ENCODE data around the gene REPS1. TPM values are rescaled to one million over a fixed set of nuclear protein-coding genes. Genes with fewer than 3 reads are reported as not detected.

Gene REPS1
- total and polyA plus RNA-seq, 2 of the 13 experiments (the other 11 are each of a cell fraction or from before 2014, with no cell fraction given), result 36.4 to 38.3 TPM

GRCh38 chr6:138986578-138986977 is 1.5 kb downstream of the REPS1 start:
- WGBS (ENCODE audit: low lambda C conversion rate), result 2% methylated on average over 3 of the region's 3 CpGs
- intact Hi-C loops (cut with micrococcal nuclease; ENCODE audit: unreplicated experiment), result loop anchor here (5.0 kb wide), 2 partner anchors 39 to 121 kb away; no protein-coding TSS in a partner anchor
- H3K36me3 ChIP-seq (replicated peaks in 1 of 2; ENCODE audit: control insufficient read depth in 1 of 2, insufficient read depth in 2 of 2, low read length in 2 of 2), result no peaks in the 10 kb centered on the region
- DNase-seq (ENCODE audit: low spot score) (peak; percentile 27), FAIRE-seq (no peak), ATAC-seq (peak; percentile 7; the same call in 2 of the 3 replicates)
- H4K20me1 ChIP-seq (ENCODE audit: insufficient read depth, low read length), result peaks cover 16% of the 10 kb centered on the region
- H3K27me3 ChIP-seq (ENCODE audit: control insufficient read depth in 1 of 2, insufficient read depth in 2 of 2, low read length in 2 of 2), result peaks cover 0 to 8% of the 10 kb centered on the region in 2 experiments; a peak in 2 of 5 replicates
- H3K27ac ChIP-seq (ENCODE audit: extremely low read length, insufficient read depth, low read length), result peak overlapping the region; percentile 82
- peak overlapping the region; percentile 93 for H3K9ac ChIP-seq (ENCODE audit: insufficient read depth, low read depth, low read length)
- peak overlapping the region; percentile 78 to 98 (median 94); a peak in 5 of 6 replicates for H3K4me3 ChIP-seq (replicated peaks in 1 of 3; ENCODE audit: insufficient read depth in 1 of 3, low read depth in 2 of 3, low read length in 3 of 3)
- in situ Hi-C loops (cut with HindIII; ENCODE audit: extremely low pct_ligation_motif_present, low pct_unique_long_range_greater_than_20kb), result loop anchor here (5.0 kb wide), 1 partner anchor 169 kb away; no protein-coding TSS in a partner anchor
- ChIA-PET CTCF (ENCODE audit: low intra/inter-chr PET ratio, low total read pairs) (no interaction called here), POLR2A (no interaction called here)
- TF ChIP-seq NFYC (CRISPR knock-in tag; IDR thresholded peaks at IDR 0.05), result no peak
- TF ChIP-seq ZNF792 (CRISPR knock-in tag; IDR thresholded peaks at IDR 0.05), result peak; percentile 7; the same call in 1 of the 2 replicates
- peak; percentile 28; the same call in 1 of the 2 replicates for TF ChIP-seq RARA (CRISPR knock-in tag; IDR thresholded peaks at IDR 0.05)
- peak; percentile 19; the same call in 1 of the 2 replicates for TF ChIP-seq ZNF747 (CRISPR knock-in tag; IDR thresholded peaks at IDR 0.05; ENCODE audit: borderline replicate concordance)
- TF ChIP-seq ONECUT2 (CRISPR knock-in tag; IDR thresholded peaks at IDR 0.05), result 0 out of 2 replicates have a peak, but pooled peaks have one; percentile 46
- TF ChIP-seq CREB1 (IDR thresholded peaks at IDR 0.05), result no peak
- TF ChIP-seq CREB1 (CRISPR knock-in tag; IDR thresholded peaks at IDR 0.05), result 0 out of 2 replicates have a peak, but pooled peaks have one; percentile 20
- no peak for TF ChIP-seq JARID2 (CRISPR knock-in tag; IDR thresholded peaks at IDR 0.05; ENCODE audit: insufficient replicate concordance)
- 0 out of 2 replicates have a peak, but pooled peaks have one; percentile 2 for TF ChIP-seq ZNF558 (CRISPR knock-in tag; IDR thresholded peaks at IDR 0.05; ENCODE audit: borderline replicate concordance)
- 0 out of 2 replicates have a peak, but pooled peaks have one; percentile 30 for TF ChIP-seq HNF1A (IDR thresholded peaks at IDR 0.05; ENCODE audit: low read depth)
- TF ChIP-seq HNF1A (CRISPR knock-in tag; IDR thresholded peaks at IDR 0.05; ENCODE audit: borderline replicate concordance), result no peak; the same call in 1 of the 2 replicates
- TF ChIP-seq HES4 (CRISPR knock-in tag; IDR thresholded peaks at IDR 0.05; ENCODE audit: borderline replicate concordance), result no peak
- TF ChIP-seq ZNF512 (CRISPR knock-in tag; IDR thresholded peaks at IDR 0.05), result no peak
- 0 out of 2 replicates have a peak, but pooled peaks have one; percentile 22 for TF ChIP-seq NCOR1 (IDR thresholded peaks at IDR 0.05; ENCODE audit: borderline replicate concordance, low read length)
- 0 out of 2 replicates have a peak, but pooled peaks have one; percentile 43 for TF ChIP-seq RXRB (CRISPR knock-in tag; IDR thresholded peaks at IDR 0.05; ENCODE audit: borderline replicate concordance)
- 0 out of 2 replicates have a peak, but pooled peaks have one; percentile 2 for TF ChIP-seq NR2F6 (IDR thresholded peaks at IDR 0.05)
- TF ChIP-seq NR2F6 (CRISPR knock-in tag; IDR thresholded peaks at IDR 0.05), result no peak
- no peak for TF ChIP-seq ZNF24 (IDR thresholded peaks at IDR 0.05)
- peak; percentile 45; the same call in 1 of the 2 replicates for TF ChIP-seq TFAP4 (IDR thresholded peaks at IDR 0.05; ENCODE audit: borderline replicate concordance, low read depth)
- H3K9me3 ChIP-seq (ENCODE audit: low read length), result no peaks in the 10 kb centered on the region
- no peak overlapping the region for H2AFZ ChIP-seq (ENCODE audit: low read length)
- no TSS peak for BruUV-seq (replicated peaks)
- peaks cover 62% of the 10 kb centered on the region for H3K4me1 ChIP-seq (ENCODE audit: insufficient read depth, low read length)
- peaks cover 56% of the 10 kb centered on the region for H3K79me2 ChIP-seq (ENCODE audit: insufficient read depth, low read length)
- peak overlapping the region; percentile 100 for H3K4me2 ChIP-seq (ENCODE audit: low read depth, low read length)
